ENCODE results near the gene ZSCAN25. TPM values are rescaled to one million over a fixed set of nuclear protein-coding genes. Genes with fewer than 3 reads are reported as not detected.
A peak's percentile ranks its signal among the peaks of the same experiment; 100 is the strongest.
"Not testable (repeated sequence)": the region's sequence is repeated elsewhere in the genome, so short reads cannot be mapped to it uniquely, and the experiment has no call there.

ZSCAN25 gene
- total RNA-seq, 4 donors from 2014 or later: 23.2 to 34.1 (median 30.2) TPM

DNA sequence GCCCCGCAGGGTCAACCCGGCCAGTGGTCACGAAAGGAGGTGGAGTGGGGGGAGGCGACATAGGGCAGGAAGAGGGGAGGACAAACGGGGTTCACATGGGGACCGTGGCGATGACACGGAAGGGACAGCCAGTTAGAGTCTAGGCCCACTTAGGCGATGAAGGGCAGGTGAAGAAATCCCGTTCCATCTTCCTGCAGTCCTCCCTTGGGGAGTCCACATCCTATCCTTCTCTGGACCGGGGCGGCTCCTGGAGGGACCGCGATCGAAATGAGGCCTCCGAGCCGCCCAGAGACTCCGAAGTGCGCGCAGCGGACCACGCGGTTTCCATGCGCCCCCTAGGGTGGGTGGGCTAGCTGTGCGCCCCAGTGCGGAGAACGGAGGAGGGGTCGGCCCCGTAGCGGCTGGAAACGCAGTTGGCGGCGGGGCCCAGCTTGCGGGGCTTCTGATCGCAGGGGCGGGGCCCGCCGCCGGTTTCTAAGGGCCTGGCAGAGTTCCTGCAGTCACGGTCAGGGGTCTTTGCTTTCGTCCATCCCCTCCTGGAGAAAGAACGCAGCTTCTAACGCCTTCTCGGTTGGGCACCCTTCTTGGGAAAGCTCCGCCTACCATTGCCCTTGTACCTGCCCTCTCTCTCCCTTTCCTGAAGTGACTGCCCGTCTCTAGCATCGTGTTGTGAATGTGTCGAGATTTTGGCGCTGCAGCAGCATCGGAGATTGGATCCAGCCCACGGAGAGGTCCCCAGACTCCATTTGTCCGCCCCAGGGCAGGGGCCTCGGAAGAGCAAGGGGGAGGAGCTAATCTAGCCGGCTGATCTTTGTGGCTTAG, 36.6 kb upstream of the ZSCAN25 start:
- TF ChIP-seq, protein P1, sequence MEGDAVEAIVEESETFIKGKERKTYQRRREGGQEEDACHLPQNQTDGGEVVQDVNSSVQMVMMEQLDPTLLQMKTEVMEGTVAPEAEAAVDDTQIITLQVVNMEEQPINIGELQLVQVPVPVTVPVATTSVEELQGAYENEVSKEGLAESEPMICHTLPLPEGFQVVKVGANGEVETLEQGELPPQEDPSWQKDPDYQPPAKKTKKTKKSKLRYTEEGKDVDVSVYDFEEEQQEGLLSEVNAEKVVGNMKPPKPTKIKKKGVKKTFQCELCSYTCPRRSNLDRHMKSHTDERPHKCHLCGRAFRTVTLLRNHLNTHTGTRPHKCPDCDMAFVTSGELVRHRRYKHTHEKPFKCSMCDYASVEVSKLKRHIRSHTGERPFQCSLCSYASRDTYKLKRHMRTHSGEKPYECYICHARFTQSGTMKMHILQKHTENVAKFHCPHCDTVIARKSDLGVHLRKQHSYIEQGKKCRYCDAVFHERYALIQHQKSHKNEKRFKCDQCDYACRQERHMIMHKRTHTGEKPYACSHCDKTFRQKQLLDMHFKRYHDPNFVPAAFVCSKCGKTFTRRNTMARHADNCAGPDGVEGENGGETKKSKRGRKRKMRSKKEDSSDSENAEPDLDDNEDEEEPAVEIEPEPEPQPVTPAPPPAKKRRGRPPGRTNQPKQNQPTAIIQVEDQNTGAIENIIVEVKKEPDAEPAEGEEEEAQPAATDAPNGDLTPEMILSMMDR (IDR thresholded peaks at IDR 0.05): no peak
- TF ChIP-seq EP300 (IDR thresholded peaks at IDR 0.05) (no peak), POLR2A (IDR thresholded peaks at IDR 0.05) (no peak)
- Histone ChIP-seq H3K4me1 (peaks cover 0 to 20% (median 0%) of the 10 kb centered on the region in 4 donors), H3K36me3 (peaks cover 0 to 3% (median 0%) of the 10 kb centered on the region in 3 donors), H3K4me3 (peak overlapping the region; percentile 45 to 73 (median 68)), H3K27me3 (no peaks in the 10 kb centered on the region), H3K27ac (peak overlapping the region in 2 of 4 donors; percentile 25 to 72), H3K9me3 (no peaks in the 10 kb centered on the region)
- WGBS, 2 donors: 1 to 2% methylated on average over 52 to 54 of the region's 54 CpGs
- DNase-seq (ENCODE audit: low spot score in 2 of 2): no peak

DNA sequence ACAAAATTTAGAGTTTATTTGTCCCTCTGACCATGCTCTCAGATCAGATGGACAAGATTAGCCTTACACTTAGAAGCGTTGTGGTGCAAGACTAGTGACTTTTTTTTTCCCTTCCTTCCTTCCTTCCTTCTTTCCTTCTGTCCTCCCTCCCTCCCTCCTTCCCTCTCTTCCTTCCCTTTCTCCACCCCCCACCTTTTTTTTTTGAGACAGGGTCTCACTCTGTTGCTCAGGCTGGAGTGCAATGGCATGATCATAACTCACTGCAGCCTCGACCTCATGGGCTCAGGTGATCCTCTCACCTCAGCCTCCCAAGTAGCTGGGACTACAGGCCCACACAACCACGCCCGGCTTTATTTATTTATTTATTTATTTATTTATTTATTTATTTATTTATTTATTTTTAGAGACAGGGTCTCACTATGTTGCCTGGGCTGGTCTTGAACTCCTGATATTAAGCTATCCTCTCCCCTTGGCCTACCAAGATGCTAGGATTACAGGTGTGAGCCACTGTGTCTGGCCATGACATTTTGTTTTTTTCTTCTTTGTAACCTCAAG, 35.9 kb upstream of the ZSCAN25 start:
- not testable (repeated sequence) for H3K27me3 ChIP-seq; H3K36me3 ChIP-seq; DNase-seq (ENCODE audit: low spot score in 2 of 2); H3K9me3 ChIP-seq
- peak overlapping the region; percentile 45 to 73 (median 68) for H3K4me3 ChIP-seq
- WGBS, 2 donors: 53 to 55% methylated on average over 4 of the region's 4 CpGs
- H3K27ac ChIP-seq: peak overlapping the region in 2 of 4 donors; percentile 25 to 72
- peaks cover 0 to 20% (median 0%) of the 10 kb centered on the region in 4 donors for H3K4me1 ChIP-seq

DNA sequence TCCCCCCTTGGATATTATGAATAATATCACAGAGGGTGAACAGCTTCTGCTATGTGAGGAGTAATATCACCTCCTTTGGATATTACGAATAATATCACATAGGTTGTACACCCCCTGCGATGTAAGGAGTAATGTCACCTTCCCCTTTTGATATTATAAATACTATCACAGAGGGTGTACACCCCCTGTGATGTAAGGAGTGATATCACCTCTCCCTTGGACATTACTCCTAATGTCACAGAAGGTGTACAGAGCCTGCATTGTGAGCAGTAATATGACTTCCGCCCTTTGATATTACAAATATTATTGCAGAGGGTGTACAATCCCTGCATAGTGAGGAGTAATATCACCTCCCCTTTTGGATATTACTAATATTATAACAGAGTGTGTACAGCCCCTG, 27.9 kb upstream of the ZSCAN25 start:
- H3K36me3 ChIP-seq: no peaks in the 10 kb centered on the region
- H3K4me1 ChIP-seq: no peaks in the 10 kb centered on the region
- no peaks in the 10 kb centered on the region for H3K9me3 ChIP-seq
- no peak for DNase-seq (ENCODE audit: low spot score in 2 of 2)
- no peaks in the 10 kb centered on the region for H3K27me3 ChIP-seq
- WGBS, 2 donors: 65 to 76% methylated on average over 3 of the region's 3 CpGs
- H3K27ac ChIP-seq: no peak overlapping the region
- TF ChIP-seq, protein P1 (IDR thresholded peaks at IDR 0.05): no peak
- TF ChIP-seq POLR2A (IDR thresholded peaks at IDR 0.05) (no peak), EP300 (IDR thresholded peaks at IDR 0.05) (no peak)
- no peak overlapping the region for H3K4me3 ChIP-seq

DNA sequence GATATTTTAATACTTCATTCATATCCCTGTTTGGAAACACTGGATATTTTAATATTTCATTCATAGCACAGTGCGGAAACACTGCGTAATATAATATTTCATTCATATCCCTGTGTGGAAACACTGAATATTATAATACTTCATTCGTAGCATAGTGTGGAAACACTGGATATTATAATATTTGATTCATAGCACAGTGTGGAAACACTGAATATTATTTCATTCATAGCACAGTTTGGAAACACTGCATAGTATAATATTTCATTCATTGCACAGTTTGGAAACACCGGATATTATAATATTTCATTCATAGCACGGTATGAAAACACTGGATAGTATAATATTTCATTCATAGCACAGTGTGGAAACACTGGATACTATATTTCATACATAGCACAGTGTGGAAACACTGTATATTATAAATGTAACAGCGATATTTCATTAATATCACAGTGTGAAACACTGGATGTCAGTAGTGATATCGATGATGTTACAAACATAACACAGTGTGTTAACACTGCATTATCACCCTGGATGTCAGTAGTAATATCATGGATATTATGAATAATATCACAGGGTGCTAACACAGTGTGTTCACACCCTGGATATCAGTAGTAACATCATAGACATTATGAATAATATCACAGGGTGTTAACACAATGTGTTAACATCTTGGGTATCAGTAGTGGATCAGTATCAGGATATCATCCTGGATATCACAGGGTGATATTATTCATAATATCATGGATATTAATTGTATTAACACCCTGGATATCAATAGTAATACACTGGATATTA, 21.6 kb upstream of the ZSCAN25 start:
- DNase-seq (ENCODE audit: low spot score in 2 of 2): no peak
- no peaks in the 10 kb centered on the region for H3K4me1 ChIP-seq
- 70 to 74% methylated on average over 7 of the region's 7 CpGs for WGBS, 2 donors
- H3K9me3 ChIP-seq: no peaks in the 10 kb centered on the region
- H3K27me3 ChIP-seq: no peaks in the 10 kb centered on the region
- no peak overlapping the region for H3K27ac ChIP-seq
- TF ChIP-seq EP300 (IDR thresholded peaks at IDR 0.05) (no peak), POLR2A (IDR thresholded peaks at IDR 0.05) (no peak)
- TF ChIP-seq, protein P1 (IDR thresholded peaks at IDR 0.05): no peak
- peaks cover 0 to 5% (median 0%) of the 10 kb centered on the region in 3 donors for H3K36me3 ChIP-seq
- no peak overlapping the region for H3K4me3 ChIP-seq

DNA sequence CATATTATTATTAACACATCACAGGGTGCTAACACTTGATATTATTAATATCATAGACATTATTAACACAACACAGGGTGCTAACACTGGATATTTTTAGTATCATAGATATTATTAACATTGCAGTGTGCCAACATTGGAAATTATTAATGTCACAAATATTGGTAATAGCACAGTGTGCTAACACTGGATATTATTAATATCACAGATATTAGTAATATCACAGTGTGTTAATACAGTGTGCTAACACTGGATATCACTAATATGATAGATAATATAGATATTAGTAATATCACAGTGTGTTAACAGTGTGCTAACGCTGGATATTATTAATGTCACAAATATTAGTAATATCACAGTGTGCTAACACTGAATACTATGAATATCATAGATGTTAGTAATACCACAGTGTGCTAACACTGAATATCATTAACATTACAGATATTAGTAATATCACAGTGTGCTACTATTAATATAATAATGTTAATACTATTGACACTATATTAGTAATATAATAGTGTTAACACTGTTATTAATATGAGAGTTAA, 20.3 kb upstream of the ZSCAN25 start:
- no peaks in the 10 kb centered on the region for H3K9me3 ChIP-seq
- TF ChIP-seq POLR2A (IDR thresholded peaks at IDR 0.05): no peak
- TF ChIP-seq, protein P1 (IDR thresholded peaks at IDR 0.05): no peak
- TF ChIP-seq EP300 (IDR thresholded peaks at IDR 0.05): no peak
- no peaks in the 10 kb centered on the region for H3K4me1 ChIP-seq
- no peaks in the 10 kb centered on the region for H3K27me3 ChIP-seq
- DNase-seq (ENCODE audit: low spot score in 2 of 2): no peak
- no peak overlapping the region for H3K4me3 ChIP-seq
- no peak overlapping the region for H3K27ac ChIP-seq
- H3K36me3 ChIP-seq: peaks cover 0 to 8% (median 0%) of the 10 kb centered on the region in 3 donors
- WGBS, 2 donors: 84 to 93% methylated on average over 1 of the region's 1 CpG
